T-helper 2 cell (primary cell): Measurements from ENCODE around the gene CORO2A.
"Not testable (repeated sequence)": the region's sequence is repeated elsewhere in the genome, so short reads cannot be mapped to it uniquely, and the experiment has no call there.

Experiments used
- DNase-seq, 5 experiments: peaks; one replicate each; pipeline versions ENCODE4 v3.0.0 to v3.0.0-alpha.2; 2012 to 2022

The CORO2A gene

GRCh38 chr9:98136489-98136888 lies 55.9 kb downstream of the CORO2A start:
- no peak for DNase-seq

DNA sequence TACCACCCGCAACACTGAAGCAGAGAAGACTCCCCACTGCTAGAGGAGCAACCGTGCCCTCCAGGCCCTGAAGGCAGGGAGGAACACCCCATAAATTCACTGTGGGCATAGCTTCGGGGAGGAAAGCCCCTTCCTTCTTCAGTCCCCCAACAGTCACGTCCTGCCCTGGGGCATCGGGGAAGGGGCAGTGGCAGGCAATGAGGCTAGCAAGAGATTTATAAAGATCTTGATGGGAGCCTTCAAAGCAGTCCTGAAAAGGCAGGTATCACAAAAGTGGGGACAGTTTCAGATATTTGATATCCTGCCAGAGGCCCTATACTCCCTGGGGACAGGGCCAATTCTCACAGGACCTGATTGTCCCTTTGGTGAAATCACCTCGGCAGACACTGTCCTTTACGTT lies 56.5 kb downstream of the CORO2A start:
- DNase-seq = no peak

GRCh38 chr9:98135558-98135934 lies 56.9 kb downstream of the CORO2A start:
- no peak for DNase-seq

- DNase-seq = no peak
Measured at GRCh38 chr9:98134702-98135557, 57.5 kb downstream of the CORO2A start.

GRCh38 chr9:98132806-98133631 lies 59.4 kb downstream of the CORO2A start:
- no peak for DNase-seq

GRCh38 chr9:98132158-98132557 lies 60.3 kb downstream of the CORO2A start:
- DNase-seq = no peak

- DNase-seq = no peak
Measured at GRCh38 chr9:98130576-98131228, 61.7 kb downstream of the CORO2A start.

DNA sequence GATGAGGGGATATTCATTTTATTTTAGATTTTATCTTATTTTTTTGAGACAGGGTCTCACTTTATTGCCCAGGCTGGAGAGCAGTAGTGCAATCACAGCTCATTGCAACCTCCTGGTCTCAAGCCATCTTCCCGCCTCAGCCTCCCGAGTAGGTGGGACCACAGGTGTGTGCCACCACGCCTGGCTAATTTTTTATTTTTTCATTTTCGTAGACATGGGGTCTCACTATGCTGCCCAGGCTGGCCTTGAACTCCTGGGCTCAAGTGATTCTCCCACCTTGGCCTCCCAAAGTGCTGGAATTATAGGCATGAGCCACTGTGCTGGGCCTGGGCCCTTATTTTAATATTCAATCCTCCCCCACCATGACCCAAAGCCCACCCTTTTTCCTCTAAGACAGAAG lies 62.4 kb downstream of the CORO2A start:
- not testable (repeated sequence) for DNase-seq

GRCh38 chr9:98129451-98129881 lies 63.0 kb downstream of the CORO2A start:
- no peak for DNase-seq

- DNase-seq = no peak
Measured at GRCh38 chr9:98128316-98128715, 64.1 kb downstream of the CORO2A start.

- no peak for DNase-seq
Measured at GRCh38 chr9:98127226-98127625, 65.2 kb downstream of the CORO2A start.

DNA sequence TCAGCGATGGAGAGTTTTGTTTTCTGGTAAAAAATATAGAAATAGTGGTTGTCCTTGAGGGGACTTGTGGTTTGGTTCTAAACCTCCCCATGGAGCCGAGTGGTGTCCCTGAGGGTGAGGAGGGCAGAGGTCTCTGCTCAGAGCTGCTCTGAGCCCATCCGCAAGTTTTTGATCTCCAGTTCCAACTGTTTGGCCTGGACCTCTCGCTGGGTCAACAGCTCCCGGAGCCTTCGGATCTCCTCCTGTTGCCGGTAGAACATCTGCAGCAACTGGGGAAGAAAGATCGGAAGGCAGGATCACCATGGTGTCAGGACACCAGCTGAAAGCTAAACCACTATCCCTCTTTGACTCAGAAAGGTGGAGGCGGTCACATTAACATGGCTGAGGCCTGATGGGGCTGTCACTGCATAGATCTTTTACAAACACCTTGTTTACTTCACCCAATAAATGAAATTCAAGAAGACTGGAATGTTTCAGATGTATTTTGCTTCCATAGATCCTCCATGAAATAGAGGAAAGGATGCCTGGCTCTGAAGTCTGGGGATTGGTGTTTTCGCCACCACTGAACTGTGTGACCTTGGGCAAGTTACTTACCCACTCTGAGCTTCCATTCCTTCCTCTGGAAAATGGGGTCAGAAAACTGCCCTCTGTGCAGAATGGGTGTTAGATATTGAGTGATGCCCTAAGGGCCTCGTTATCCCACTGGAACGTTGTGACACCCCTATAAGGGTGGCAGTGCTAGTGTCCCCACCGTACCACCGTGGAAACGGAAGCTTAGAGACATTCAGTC lies 67.6 kb downstream of the CORO2A start:
- no peak for DNase-seq

- not testable (repeated sequence) for DNase-seq
Measured at GRCh38 chr9:98124091-98124490, 68.3 kb downstream of the CORO2A start.

DNA sequence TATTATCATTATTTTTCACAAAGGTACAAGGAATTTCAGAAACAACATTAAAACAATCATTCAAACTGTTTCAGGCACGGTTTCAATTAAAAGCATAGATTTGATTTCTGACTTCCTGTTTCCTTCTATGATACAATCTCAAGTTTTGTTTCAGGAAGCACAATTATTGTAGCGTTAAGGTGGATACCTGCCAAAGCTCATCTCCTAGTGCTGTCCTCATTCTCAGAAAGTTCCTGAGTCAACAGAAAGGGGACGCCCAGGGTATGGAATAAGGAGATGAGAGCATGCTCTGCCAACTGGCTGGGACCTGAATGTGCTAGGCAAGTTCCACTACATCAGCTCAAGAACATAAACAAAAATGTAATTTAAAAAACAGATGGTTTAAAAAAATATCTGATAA lies 71.4 kb downstream of the CORO2A start:
- no peak for DNase-seq

- no peak for DNase-seq
Measured at GRCh38 chr9:98120476-98120875, 72.0 kb downstream of the CORO2A start.

DNA sequence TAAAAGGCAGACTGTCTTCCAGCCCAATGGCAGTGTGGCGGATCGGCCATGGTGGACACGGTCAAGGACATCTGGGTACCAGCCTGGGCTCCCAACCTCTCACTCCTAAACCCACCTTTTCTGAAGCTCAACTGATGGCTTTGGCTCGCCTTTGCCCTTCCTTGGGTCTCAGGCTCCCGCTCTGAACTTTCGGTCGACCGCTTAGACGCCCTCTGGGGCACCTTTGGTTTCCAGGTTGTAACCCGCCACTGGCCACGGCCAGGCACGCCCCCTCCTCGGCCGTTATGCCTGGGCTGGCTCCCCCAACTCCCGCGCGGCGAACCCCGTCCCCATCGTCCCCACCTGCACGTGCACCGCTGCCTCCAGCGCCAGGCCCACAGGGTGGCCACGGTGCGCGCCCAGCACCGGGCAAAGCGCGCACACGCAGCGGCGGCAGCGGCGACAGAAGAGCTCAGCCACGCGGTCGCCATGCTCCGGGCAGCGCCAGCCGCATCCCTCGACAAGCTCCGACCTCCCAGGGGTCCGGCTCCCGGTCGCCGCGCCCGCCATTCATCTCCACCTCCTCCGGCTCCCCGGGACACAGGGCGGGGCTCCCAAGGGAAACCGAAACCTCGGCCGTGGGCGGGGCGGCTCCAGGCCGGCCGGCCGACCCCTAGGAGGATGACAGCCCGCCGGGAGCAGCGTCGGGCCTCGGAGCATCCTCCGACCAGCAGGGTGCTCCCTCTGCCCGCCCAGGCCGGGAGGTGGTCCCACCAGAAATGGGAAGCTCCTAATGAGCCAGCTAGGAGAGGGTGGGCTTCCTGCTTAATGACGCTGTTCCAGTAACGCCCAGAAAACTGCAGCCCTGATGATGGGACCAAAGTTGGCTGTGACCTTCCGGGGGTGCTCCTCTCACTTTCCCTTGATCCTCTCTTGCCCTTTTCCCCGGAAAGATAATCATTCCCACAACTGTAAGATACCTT lies 73.5 kb downstream of the CORO2A start, which contains the start of gene TRIM14:
Gene TRIM14, minus strand, starts transcription at position 583 of the 962 bp plus-strand sequence. Its CDS starts 34 bp downstream, at position 549.
- peak; percentile 33 to 71 (median 45) for DNase-seq

- DNase-seq = peak in 3 of 5 experiments; percentile 30 to 87 (median 42)
Measured at GRCh38 chr9:98117984-98118639, 74.3 kb downstream of the CORO2A start.

GRCh38 chr9:98117097-98117496 lies 75.3 kb downstream of the CORO2A start:
- not testable (repeated sequence) for DNase-seq

- peak in 1 of 5 experiments; percentile 56 for DNase-seq
Measured at GRCh38 chr9:98109052-98109451, 83.4 kb downstream of the CORO2A start.

GRCh38 chr9:98108531-98109031 lies 83.9 kb downstream of the CORO2A start:
- DNase-seq = peak in 2 of 5 experiments; percentile 72 to 84
